HCT116 (cell line): ENCODE results near the gene ITM2C. TPM values are rescaled to one million over a fixed set of nuclear protein-coding genes. Genes with fewer than 3 reads are reported as not detected.

Source experiments
- ATAC-seq: fragments of 200-7000 bp; cut with Tn5 transposase; 2 replicates; pipeline ENCODE4 v1.9.1; 2020; ENCODE audit warnings: mild to moderate bottlenecking, moderate library complexity
- BruUV-seq: library from RNA; stranded (reverse); fragments of 400-500 nt; replicated peaks from 2 replicates; lab custom pipeline; 2021; lab: Mats Ljungman, UMichigan
- CTCF ChIA-PET: fragments of 300-600 bp; sonication (Branson Sonifier 250); formaldehyde crosslinking; loops from one replicate; lab custom pipeline; 2021; ENCODE audit warnings: antibody characterized with exemption; lab: Charles Lee
- POLR2A ChIA-PET: fragments of 300-600, 350-600 bp; sonication (Branson Sonifier 250); formaldehyde crosslinking; loops from one replicate; lab custom pipeline; 2021; ENCODE audit warnings: antibody characterized with exemption; lab: Charles Lee
- RAD21 ChIA-PET, 2 experiments: fragments of 300-600 bp; sonication (Branson Sonifier 250); formaldehyde crosslinking; loops; one replicate each; lab custom pipeline; 2023; ENCODE audit warnings: low total read pairs in 2 of 2; ENCODE audit not compliant: uncharacterized antibody in 2 of 2, unreplicated experiment in 2 of 2, low non-redundant PET in 1 of 2; lab: Charles Lee
- DNase-seq: peaks from one replicate; pipeline ENCODE4 v3.0.0-alpha.2; 2010; ENCODE audit warnings: low read depth, low spot score
- H2AFZ ChIP-seq: fragments of 200-600 bp; shearing (Covaris generic), sonication (generic); 2 replicates; pipeline ENCODE4 v1.6.1; 2017; ENCODE audit warnings: low read depth, mixed run types, mixed read lengths, antibody characterized with exemption, low read length; ENCODE audit not compliant: poor library complexity, severe bottlenecking
- H3K27ac ChIP-seq: 2 replicates; pipeline ENCODE4 v1.5.1; 2012; ENCODE audit warnings: low read depth, low read length
- H3K27me3 ChIP-seq: fragments of 200-600 bp; sonication (generic); 2 replicates; pipeline ENCODE4 v1.6.1; 2016; ENCODE audit warnings: mixed run types, low read length, mixed read lengths; ENCODE audit not compliant: insufficient read depth
- H3K36me3 ChIP-seq, 2 experiments: fragments of 200-500 bp in 1 of 2; fragments of 200-600 bp in 1 of 2; sonication (Bioruptor generic) in 1 of 2; sonication (generic) in 1 of 2; 2 replicates each; pipeline versions ENCODE4 v1.5.1 to v1.6.1; 2014 to 2016; ENCODE audit warnings: low read length in 2 of 2, inconsistent platforms in 1 of 2, mixed read lengths in 1 of 2, mixed run types in 1 of 2; ENCODE audit not compliant: insufficient read depth in 2 of 2, control insufficient read depth in 1 of 2
- H3K4me1 ChIP-seq, 2 experiments: fragments of 200-600 bp in 1 of 2; sonication (generic) in 1 of 2; 2 replicates each; pipeline versions ENCODE4 v1.5.1 to v1.6.1; 2012 to 2017; ENCODE audit warnings: low read length in 2 of 2, inconsistent platforms in 1 of 2, mild to moderate bottlenecking in 1 of 2, mixed read lengths in 1 of 2, mixed run types in 1 of 2, moderate library complexity in 1 of 2; ENCODE audit not compliant: insufficient read depth in 2 of 2, control insufficient read depth in 1 of 2
- H3K4me2 ChIP-seq: fragments of 200-600 bp; sonication (generic); 2 replicates; pipeline ENCODE4 v1.6.1; 2017; ENCODE audit warnings: mixed run types, low read length, mixed read lengths
- H3K4me3 ChIP-seq, 2 experiments: fragments of 200-600 bp in 1 of 2; sonication (generic) in 1 of 2; replicated peaks in 1 of 2; 2 replicates each; pipeline ENCODE4 v1.5.1; 2011 to 2016; ENCODE audit warnings: low read length in 2 of 2, control low read depth in 1 of 2, low read depth in 1 of 2, mild to moderate bottlenecking in 1 of 2, mixed read lengths in 1 of 2, mixed run types in 1 of 2
- H3K79me2 ChIP-seq: fragments of 200-600 bp; sonication (generic); 2 replicates; pipeline ENCODE4 v1.6.1; 2017; ENCODE audit warnings: mild to moderate bottlenecking, mixed run types, low read length, moderate library complexity, mixed read lengths; ENCODE audit not compliant: insufficient read depth
- H3K9ac ChIP-seq: fragments of 200-600 bp; sonication (generic); 2 replicates; pipeline ENCODE4 v1.6.1; 2016; ENCODE audit warnings: low read length, mixed read lengths
- H3K9me2 ChIP-seq: fragments of 200-600 bp; sonication (generic), shearing (Covaris generic); 2 replicates; pipeline ENCODE4 v1.6.1; 2017; ENCODE audit warnings: mixed run types, mild to moderate bottlenecking, moderate library complexity; ENCODE audit not compliant: insufficient read depth
- H3K9me3 ChIP-seq, 2 experiments: fragments of 200-500 bp in 1 of 2; fragments of 200-600 bp in 1 of 2; sonication (Bioruptor generic) in 1 of 2; sonication (generic) in 1 of 2; 2 replicates each; pipeline ENCODE4 v1.6.1; 2014 to 2017; ENCODE audit warnings: low read length in 2 of 2, mixed read lengths in 2 of 2, inconsistent platforms in 1 of 2, low read depth in 1 of 2, mild to moderate bottlenecking in 1 of 2, mixed run types in 1 of 2, moderate library complexity in 1 of 2; ENCODE audit not compliant: control insufficient read depth in 1 of 2, insufficient read depth in 1 of 2
- H4K20me1 ChIP-seq: fragments of 200-600 bp; sonication (generic), shearing (Covaris generic); 2 replicates; pipeline ENCODE4 v1.6.1; 2017; ENCODE audit warnings: mixed run types, mild to moderate bottlenecking, moderate library complexity; ENCODE audit not compliant: insufficient read depth
- ATF3 ChIP-seq: IDR thresholded peaks from 2 replicates; pipeline ENCODE4 v1.6.1; 2012
- CEBPB ChIP-seq: IDR thresholded peaks from 2 replicates; pipeline ENCODE4 v1.6.1; 2012; ENCODE audit warnings: low read depth
- CTCF ChIP-seq, 3 experiments: fragments of 200-600 bp in 1 of 3; sonication (generic) in 1 of 3; IDR thresholded peaks in 2 of 3; conservative IDR thresholded peaks in 1 of 3; 2 replicates each; pipeline ENCODE4 v1.5.1; 2012 to 2017; ENCODE audit warnings: low read depth in 2 of 3, low read length in 2 of 3, antibody characterized with exemption in 1 of 3, borderline replicate concordance in 1 of 3, control low read depth in 1 of 3, mild to moderate bottlenecking in 1 of 3, mixed read lengths in 1 of 3, mixed run types in 1 of 3, moderate library complexity in 1 of 3; ENCODE audit not compliant: insufficient read depth in 1 of 3
- EGR1 ChIP-seq: IDR thresholded peaks from 2 replicates; pipeline ENCODE4 v1.6.1; 2012; ENCODE audit warnings: low read depth
- EZH2 ChIP-seq: fragments of 200-600 bp; sonication (generic); IDR thresholded peaks from 2 replicates; pipeline ENCODE4 v1.6.1; 2017; ENCODE audit warnings: antibody characterized with exemption, mixed run types
- EZH2phosphoT487 ChIP-seq: fragments of 200-600 bp; IDR thresholded peaks from 2 replicates; pipeline ENCODE4 v1.6.1; 2018; ENCODE audit warnings: antibody characterized with exemption, borderline replicate concordance
- FOSL1 ChIP-seq: IDR thresholded peaks from 2 replicates; pipeline ENCODE4 v1.6.1; 2012; ENCODE audit warnings: low read depth
- JUND ChIP-seq: IDR thresholded peaks from 2 replicates; pipeline ENCODE4 v1.6.1; 2012
- MAX ChIP-seq: IDR thresholded peaks from 2 replicates; pipeline ENCODE4 v1.6.1; 2012
- POLR2A ChIP-seq: IDR thresholded peaks from 2 replicates; pipeline ENCODE4 v1.7.0; 2011; ENCODE audit warnings: borderline replicate concordance; ENCODE audit not compliant: insufficient read depth, insufficient read length; ENCODE audit errors: extremely low read depth
- POLR2AphosphoS5 ChIP-seq: IDR thresholded peaks from 2 replicates; pipeline ENCODE4 v1.6.1; 2011; ENCODE audit warnings: mild to moderate bottlenecking, low read depth, low read length, moderate library complexity
- RAD21 ChIP-seq: IDR thresholded peaks from 2 replicates; pipeline ENCODE4 v1.6.1; 2012; ENCODE audit warnings: low read depth, mild to moderate bottlenecking
- REST ChIP-seq: IDR thresholded peaks from 2 replicates; pipeline ENCODE4 v1.6.1; 2012; ENCODE audit warnings: low read depth
- SP1 ChIP-seq: IDR thresholded peaks from 2 replicates; pipeline ENCODE4 v1.6.1; 2012; ENCODE audit warnings: low read depth
- TCF7L2 ChIP-seq: IDR thresholded peaks from 2 replicates; pipeline ENCODE4 v1.7.0; 2011; ENCODE audit warnings: borderline replicate concordance, inconsistent platforms; ENCODE audit not compliant: insufficient read depth, insufficient read length; ENCODE audit errors: extremely low read depth
- YY1 ChIP-seq: IDR thresholded peaks from 2 replicates; pipeline ENCODE4 v1.6.1; 2011; ENCODE audit warnings: low read length, low read depth, moderate library complexity, mild to moderate bottlenecking; ENCODE audit not compliant: insufficient replicate concordance; ENCODE audit errors: extremely low read depth
- ZBTB33 ChIP-seq: IDR thresholded peaks from 2 replicates; pipeline ENCODE4 v1.6.1; 2011; ENCODE audit warnings: mild to moderate bottlenecking, low read length, moderate library complexity; ENCODE audit not compliant: insufficient replicate concordance; ENCODE audit errors: extremely low read depth
- intact Hi-C: fragments of 100-400 bp; cut with micrococcal nuclease; formaldehyde crosslinking; loops from 2 replicates; pipeline ENCODE4 v1.10.0; 2022
- total RNA-seq: library from RNA; stranded (reverse); gene quantifications from one replicate; pipeline ENCODE4 v1.2.1, GENCODE V29; 2021; ENCODE audit not compliant: unreplicated experiment

ITM2C gene
- total RNA-seq, 1 experiment from 2014 or later, result 117 TPM

- DNase-seq, result no peak
- ChIA-PET CTCF (no interaction called here), POLR2A (no interaction called here), RAD21 (no interaction called here)
- H3K79me2 ChIP-seq, result no peaks in the 10 kb centered on the region
- no peaks in the 10 kb centered on the region for H3K9me2 ChIP-seq
- H3K4me1 ChIP-seq, result peaks cover 0 to 3% of the 10 kb centered on the region in 2 experiments; a peak in 1 of 4 replicates
- no peaks in the 10 kb centered on the region for H3K36me3 ChIP-seq
- H3K27ac ChIP-seq, result no peak overlapping the region
- no TSS peak for BruUV-seq
- no peak for ATAC-seq
- no peak overlapping the region for H2AFZ ChIP-seq
- no peak overlapping the region for H3K4me3 ChIP-seq
- H3K9ac ChIP-seq, result no peak overlapping the region
- TF ChIP-seq EZH2phosphoT487 (no peak), SP1 (no peak), MAX (no peak), CTCF (IDR thresholded peaks at IDR 0.05 in 2 of 3, conservative IDR thresholded peaks at IDR 0.05 in 1 of 3; ENCODE audit: borderline replicate concordance in 1 of 3, insufficient read depth in 1 of 3, low read depth in 2 of 3, low read length in 2 of 3) (no peak), POLR2A (no peak), ATF3 (no peak), FOSL1 (no peak), JUND (no peak), REST (no peak), POLR2AphosphoS5 (no peak), EGR1 (no peak), RAD21 (no peak), YY1 (no peak), ZBTB33 (no peak), EZH2 (no peak), CEBPB (no peak), TCF7L2 (no peak)
- no peaks in the 10 kb centered on the region for H3K9me3 ChIP-seq
- H4K20me1 ChIP-seq, result no peaks in the 10 kb centered on the region
- no peaks in the 10 kb centered on the region for H3K27me3 ChIP-seq
- H3K4me2 ChIP-seq, result no peak overlapping the region
- intact Hi-C loops, result no loop called here
Measured at GRCh38 chr2:230829293-230829692, 35.4 kb upstream of the ITM2C start.
